Keratinocyte (primary cell): Measurements from ENCODE around the gene LRRC74B. TPM values are rescaled to one million over a fixed set of nuclear protein-coding genes. Genes with fewer than 3 reads are reported as not detected.

Source experiments
- DNase-seq: peaks from one replicate; pipeline ENCODE4 v3.0.0-alpha.2; 2011; ENCODE audit warnings: low read depth, missing footprints, low spot score
- FAIRE-seq: peaks from 2 replicates; lab custom pipeline; 2011; peaks lifted over from hg19 to GRCh38; lab: Jason Lieb, UNC
- H2AFZ ChIP-seq: 2 replicates; pipeline ENCODE4 v1.6.0; 2012; ENCODE audit warnings: low read length, control low read depth, inconsistent platforms; ENCODE audit not compliant: control insufficient read depth
- H3K27ac ChIP-seq: 2 replicates; pipeline ENCODE4 v1.5.1; 2011; ENCODE audit warnings: low read length; ENCODE audit not compliant: control insufficient read depth, insufficient read depth
- H3K27me3 ChIP-seq: 3 replicates; pipeline ENCODE4 v1.6.0; 2011; ENCODE audit warnings: low read length; ENCODE audit not compliant: control insufficient read depth, insufficient read depth; ENCODE audit errors: extremely low read depth
- H3K36me3 ChIP-seq, 2 experiments: 2 replicates in 1 of 2; 3 replicates in 1 of 2; pipeline ENCODE4 v1.5.1; 2011; ENCODE audit warnings: low read length in 2 of 2, mild to moderate bottlenecking in 1 of 2; ENCODE audit not compliant: control insufficient read depth in 2 of 2, insufficient read depth in 2 of 2; ENCODE audit errors: extremely low read depth in 1 of 2
- H3K4me1 ChIP-seq: 3 replicates; pipeline ENCODE4 v1.5.1; 2011; ENCODE audit warnings: low read length; ENCODE audit not compliant: control insufficient read depth, insufficient read depth; ENCODE audit errors: extremely low read depth
- H3K4me2 ChIP-seq: 3 replicates; pipeline ENCODE4 v1.6.0; 2011; ENCODE audit warnings: low read depth, low read length; ENCODE audit not compliant: control insufficient read depth, insufficient read depth; ENCODE audit errors: extremely low read depth
- H3K4me3 ChIP-seq, 3 experiments: fragments of 200-600 bp in 1 of 3; sonication (generic) in 1 of 3; 2 replicates in 2 of 3; 3 replicates in 1 of 3; pipeline ENCODE4 v1.5.1; 2011 to 2016; ENCODE audit warnings: low read length in 3 of 3, mild to moderate bottlenecking in 3 of 3, control low read depth in 2 of 3, inconsistent platforms in 1 of 3, low read depth in 1 of 3, mixed read lengths in 1 of 3, mixed run types in 1 of 3, moderate library complexity in 1 of 3; ENCODE audit not compliant: control insufficient read depth in 2 of 3, insufficient read depth in 2 of 3; ENCODE audit errors: extremely low read depth in 1 of 3
- H3K79me2 ChIP-seq: 2 replicates; pipeline ENCODE4 v1.6.0; 2012; ENCODE audit warnings: low read length; ENCODE audit not compliant: control insufficient read depth, insufficient read depth
- H3K9ac ChIP-seq: 3 replicates; pipeline ENCODE4 v1.6.0; 2011; ENCODE audit warnings: low read length; ENCODE audit not compliant: control insufficient read depth, insufficient read depth; ENCODE audit errors: extremely low read depth
- H3K9me1 ChIP-seq: 3 replicates; pipeline ENCODE4 v1.6.0; 2011; ENCODE audit warnings: low read length; ENCODE audit not compliant: control insufficient read depth, insufficient read depth; ENCODE audit errors: extremely low read depth
- H3K9me3 ChIP-seq: 2 replicates; pipeline ENCODE4 v1.5.1; 2012; ENCODE audit warnings: low read depth, low read length; ENCODE audit not compliant: control insufficient read depth
- H4K20me1 ChIP-seq: 3 replicates; pipeline ENCODE4 v1.6.0; 2011; ENCODE audit warnings: low read length; ENCODE audit not compliant: control insufficient read depth, insufficient read depth; ENCODE audit errors: extremely low read depth
- CTCF ChIP-seq, 3 experiments: IDR thresholded peaks in 1 of 3; conservative IDR thresholded peaks in 1 of 3; optimal IDR thresholded peaks in 1 of 3; 2 replicates in 2 of 3; 3 replicates in 1 of 3; pipeline versions ENCODE3 to v1.5.1; 2011; ENCODE audit warnings: low read length in 3 of 3, mild to moderate bottlenecking in 3 of 3, moderate library complexity in 2 of 3, control low read depth in 1 of 3, inconsistent platforms in 1 of 3; ENCODE audit not compliant: insufficient read depth in 2 of 3; ENCODE audit errors: extremely low read depth in 1 of 3
- EZH2 ChIP-seq: IDR thresholded peaks from one replicate; pipeline ENCODE4 v1.6.1; 2012; ENCODE audit warnings: inconsistent platforms, mild to moderate bottlenecking, low read length, moderate library complexity
- dilution Hi-C: fragments of 300-500 bp; cut with MboI; formaldehyde crosslinking; loops from one replicate; pipeline ENCODE4 v1.7.0; 2020; ENCODE audit warnings: low sequenced_read_pairs; ENCODE audit not compliant: extremely low pct_ligation_motif_present
- polyA plus RNA-seq, 5 experiments: library from polyadenylated mRNA; depleted of rRNA in 3 of 5; stranded (reverse) in 3 of 5; stranded (forward) in 1 of 5; unstranded in 1 of 5; fragments of >200 nt; gene quantifications; 1 replicate in 1 of 5; 2 replicates in 3 of 5; 3 replicates in 1 of 5; pipeline versions ENCODE4 v1.2.1 to v1.2.3, GENCODE V29; 2011 to 2012; ENCODE audit warnings: missing spikeins in 2 of 5, low read depth in 1 of 5, low replicate concordance in 1 of 5

Gene LRRC74B
- polyA plus RNA-seq, 1 donor (not counting 4 experiments of a cell fraction or from before 2014, with no cell fraction given): not detected

- DNase-seq (no peak), FAIRE-seq (no peak)
- TF ChIP-seq EZH2: no peak
- TF ChIP-seq CTCF (optimal IDR thresholded peaks at IDR 0.05 in 1 of 3, IDR thresholded peaks at IDR 0.05 in 1 of 3, conservative IDR thresholded peaks at IDR 0.05 in 1 of 3; ENCODE audit: extremely low read depth in 1 of 3, insufficient read depth in 2 of 3, low read length in 3 of 3): no peak
- Histone ChIP-seq H3K27me3 (no peaks in the 10 kb centered on the region), H3K9me3 (no peaks in the 10 kb centered on the region), H3K4me1 (peaks cover 18% of the 10 kb centered on the region), H3K9me1 (no peaks in the 10 kb centered on the region), H2AFZ (no peak overlapping the region), H3K36me3 (no peaks in the 10 kb centered on the region), H3K4me2 (no peak overlapping the region), H3K79me2 (no peaks in the 10 kb centered on the region), H3K27ac (no peak overlapping the region), H3K4me3 (no peak overlapping the region), H4K20me1 (no peaks in the 10 kb centered on the region), H3K9ac (no peak overlapping the region)
- dilution Hi-C loops: no loop called here
Observed at GRCh38 chr22:21042978-21043859, 2.5 kb upstream of the LRRC74B start.

GRCh38 chr22:21043860-21044535, 1.7 kb upstream of the LRRC74B start:
- Histone ChIP-seq H3K9me1 (no peaks in the 10 kb centered on the region), H3K79me2 (no peaks in the 10 kb centered on the region), H3K27me3 (no peaks in the 10 kb centered on the region), H3K4me1 (peaks cover 18% of the 10 kb centered on the region), H2AFZ (no peak overlapping the region), H3K4me2 (no peak overlapping the region), H3K9me3 (no peaks in the 10 kb centered on the region), H3K27ac (no peak overlapping the region), H3K36me3 (no peaks in the 10 kb centered on the region), H4K20me1 (no peaks in the 10 kb centered on the region), H3K9ac (no peak overlapping the region), H3K4me3 (no peak overlapping the region)
- FAIRE-seq (no peak), DNase-seq (no peak)
- dilution Hi-C loops: no loop called here
- TF ChIP-seq CTCF (optimal IDR thresholded peaks at IDR 0.05 in 1 of 3, IDR thresholded peaks at IDR 0.05 in 1 of 3, conservative IDR thresholded peaks at IDR 0.05 in 1 of 3; ENCODE audit: extremely low read depth in 1 of 3, insufficient read depth in 2 of 3, low read length in 3 of 3) (no peak), EZH2 (no peak)
